Prostate gland (tissue), 2 donors: ENCODE measurements around the gene CHST13.

Source experiments
- POLR2A ChIP-seq: fragments of 450-650 bp; IDR thresholded peaks from one replicate; pipeline ENCODE4 v1.6.1; 2016; ENCODE audit warnings: antibody characterized with exemption, mild to moderate bottlenecking
- POLR2AphosphoS5 ChIP-seq: sonication (generic); formaldehyde crosslinking; IDR thresholded peaks from one replicate; pipeline ENCODE4 v1.6.1; 2017; ENCODE audit warnings: antibody characterized with exemption
- TF ChIP-seq, protein P1 (sequence below), 4 experiments: fragments of 200-600 bp in 2 of 4; fragments of 450-650 bp in 2 of 4; sonication (generic) in 2 of 4; IDR thresholded peaks; 1 replicate in 3 of 4; 2 replicates in 1 of 4; pipeline ENCODE4 v1.5.1; 2016 to 2019; ENCODE audit warnings: antibody characterized with exemption in 4 of 4, mild to moderate bottlenecking in 2 of 4, moderate library complexity in 2 of 4

DNA sequence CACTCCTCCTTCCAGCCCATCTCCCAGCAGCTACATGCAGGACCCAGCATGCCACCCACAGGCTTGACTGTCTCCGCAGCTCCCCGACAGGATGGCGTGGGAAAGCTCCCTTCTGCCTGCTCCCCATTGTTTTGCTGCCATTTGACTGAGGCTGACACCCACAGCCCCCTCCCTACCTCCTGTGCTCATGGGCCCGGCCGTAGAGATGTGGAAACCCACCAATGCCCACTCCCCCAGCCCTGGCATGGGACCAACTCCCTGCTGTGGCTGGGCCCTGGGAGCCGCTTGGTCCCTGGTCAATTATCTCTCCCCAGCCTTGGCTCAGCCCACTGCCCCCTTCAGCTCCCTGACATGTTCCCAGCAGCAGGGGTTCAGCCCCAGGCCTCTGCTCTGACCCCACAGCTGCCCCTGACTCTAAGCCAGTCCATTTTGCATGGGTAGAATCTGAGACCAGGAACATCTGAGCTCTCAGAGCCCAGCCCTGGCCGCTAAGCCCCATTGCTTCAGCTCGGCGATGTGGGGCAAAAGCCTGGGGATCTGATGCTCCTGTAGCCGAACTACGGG, 26.6 kb downstream of the CHST13 start:
- TF ChIP-seq, protein P1, sequence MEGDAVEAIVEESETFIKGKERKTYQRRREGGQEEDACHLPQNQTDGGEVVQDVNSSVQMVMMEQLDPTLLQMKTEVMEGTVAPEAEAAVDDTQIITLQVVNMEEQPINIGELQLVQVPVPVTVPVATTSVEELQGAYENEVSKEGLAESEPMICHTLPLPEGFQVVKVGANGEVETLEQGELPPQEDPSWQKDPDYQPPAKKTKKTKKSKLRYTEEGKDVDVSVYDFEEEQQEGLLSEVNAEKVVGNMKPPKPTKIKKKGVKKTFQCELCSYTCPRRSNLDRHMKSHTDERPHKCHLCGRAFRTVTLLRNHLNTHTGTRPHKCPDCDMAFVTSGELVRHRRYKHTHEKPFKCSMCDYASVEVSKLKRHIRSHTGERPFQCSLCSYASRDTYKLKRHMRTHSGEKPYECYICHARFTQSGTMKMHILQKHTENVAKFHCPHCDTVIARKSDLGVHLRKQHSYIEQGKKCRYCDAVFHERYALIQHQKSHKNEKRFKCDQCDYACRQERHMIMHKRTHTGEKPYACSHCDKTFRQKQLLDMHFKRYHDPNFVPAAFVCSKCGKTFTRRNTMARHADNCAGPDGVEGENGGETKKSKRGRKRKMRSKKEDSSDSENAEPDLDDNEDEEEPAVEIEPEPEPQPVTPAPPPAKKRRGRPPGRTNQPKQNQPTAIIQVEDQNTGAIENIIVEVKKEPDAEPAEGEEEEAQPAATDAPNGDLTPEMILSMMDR (IDR thresholded peaks at IDR 0.05): no peak
- TF ChIP-seq POLR2A (no peak), POLR2AphosphoS5 (no peak)
